GM12875 (cell line): ENCODE data around the gene ZPLD1.

Experiments
- H3K4me3 ChIP-seq: one replicate; pipeline ENCODE4 v1.5.1; 2011; ENCODE audit warnings: low read depth, low read length, control low read depth
- TF ChIP-seq, protein P1 (sequence below): IDR thresholded peaks from 2 replicates; pipeline ENCODE4 v1.5.1; 2011; ENCODE audit warnings: low read depth, mild to moderate bottlenecking, control low read depth, inconsistent platforms, low read length, moderate library complexity, borderline replicate concordance; ENCODE audit not compliant: insufficient read depth

ZPLD1 gene

GRCh38 chr3:102528727-102529126 lies 93.9 kb downstream of the ZPLD1 start:
- TF ChIP-seq, protein P1, sequence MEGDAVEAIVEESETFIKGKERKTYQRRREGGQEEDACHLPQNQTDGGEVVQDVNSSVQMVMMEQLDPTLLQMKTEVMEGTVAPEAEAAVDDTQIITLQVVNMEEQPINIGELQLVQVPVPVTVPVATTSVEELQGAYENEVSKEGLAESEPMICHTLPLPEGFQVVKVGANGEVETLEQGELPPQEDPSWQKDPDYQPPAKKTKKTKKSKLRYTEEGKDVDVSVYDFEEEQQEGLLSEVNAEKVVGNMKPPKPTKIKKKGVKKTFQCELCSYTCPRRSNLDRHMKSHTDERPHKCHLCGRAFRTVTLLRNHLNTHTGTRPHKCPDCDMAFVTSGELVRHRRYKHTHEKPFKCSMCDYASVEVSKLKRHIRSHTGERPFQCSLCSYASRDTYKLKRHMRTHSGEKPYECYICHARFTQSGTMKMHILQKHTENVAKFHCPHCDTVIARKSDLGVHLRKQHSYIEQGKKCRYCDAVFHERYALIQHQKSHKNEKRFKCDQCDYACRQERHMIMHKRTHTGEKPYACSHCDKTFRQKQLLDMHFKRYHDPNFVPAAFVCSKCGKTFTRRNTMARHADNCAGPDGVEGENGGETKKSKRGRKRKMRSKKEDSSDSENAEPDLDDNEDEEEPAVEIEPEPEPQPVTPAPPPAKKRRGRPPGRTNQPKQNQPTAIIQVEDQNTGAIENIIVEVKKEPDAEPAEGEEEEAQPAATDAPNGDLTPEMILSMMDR = no peak
- no peak overlapping the region for H3K4me3 ChIP-seq
